ENCODE measurements around the gene ARHGAP22.

- TF ChIP-seq CTCF (IDR thresholded peaks at IDR 0.05) (no peak), POLR2A (IDR thresholded peaks at IDR 0.05) (no peak)
Observed at GRCh38 chr10:48466611-48467240, 138.1 kb downstream of the ARHGAP22 start.
